Naive thymus-derived CD4-positive, alpha-beta T cell (primary cell): Measurements from ENCODE around the gene FRAS1. TPM values are rescaled to one million over a fixed set of nuclear protein-coding genes. Genes with fewer than 3 reads are reported as not detected.

Experiments used
- ATAC-seq: fragments of 150-1000 bp; cut with Tn5 transposase; 2 replicates; pipeline ENCODE4 v1.10.0; 2021; ENCODE audit warnings: mild to moderate bottlenecking, moderate library complexity
- CTCF ChIA-PET: fragments of 350-600 bp; sonication (Branson Sonifier 250); formaldehyde crosslinking; loops from one replicate; lab custom pipeline; 2021; ENCODE audit warnings: antibody characterized with exemption; lab: Charles Lee
- POLR2A ChIA-PET: fragments of 350-600 bp; sonication (Branson Sonifier 250); formaldehyde crosslinking; loops from one replicate; lab custom pipeline; 2021; ENCODE audit warnings: antibody characterized with exemption, inconsistent platforms; lab: Charles Lee
- DNase-seq, 9 donors: peaks; one replicate each; pipeline versions ENCODE4 v3.0.0 to v3.0.0-alpha.2; 2020 to 2022; ENCODE audit warnings: mixed read lengths in 1 of 9
- H3K27ac ChIP-seq: one replicate; pipeline ENCODE4 v1.7.0; 2013; ENCODE audit warnings: mild to moderate bottlenecking, low read depth, low read length, moderate library complexity
- H3K27me3 ChIP-seq, 2 donors: one replicate each; pipeline ENCODE4 v1.7.0; 2013; ENCODE audit warnings: low read length in 2 of 2, mild to moderate bottlenecking in 2 of 2, moderate library complexity in 2 of 2; ENCODE audit not compliant: control insufficient read depth in 2 of 2, insufficient read depth in 2 of 2
- H3K36me3 ChIP-seq, 3 experiments: 1 replicate in 2 of 3; 2 replicates in 1 of 3; pipeline ENCODE4 v1.7.0; 2013; ENCODE audit warnings: low read length in 3 of 3, mild to moderate bottlenecking in 3 of 3, moderate library complexity in 1 of 3; ENCODE audit not compliant: insufficient read depth in 3 of 3, control insufficient read depth in 2 of 3
- H3K4me1 ChIP-seq, 2 donors: one replicate each; pipeline ENCODE4 v1.7.0; 2013; ENCODE audit warnings: low read length in 2 of 2, mild to moderate bottlenecking in 2 of 2, moderate library complexity in 1 of 2; ENCODE audit not compliant: control insufficient read depth in 2 of 2, insufficient read depth in 2 of 2
- H3K4me3 ChIP-seq: 2 replicates; pipeline ENCODE4 v1.7.0; 2013; ENCODE audit warnings: mild to moderate bottlenecking, low read length
- H3K9me3 ChIP-seq, 3 experiments: 1 replicate in 2 of 3; 2 replicates in 1 of 3; pipeline ENCODE4 v1.7.0; 2013; ENCODE audit warnings: low read length in 3 of 3; ENCODE audit not compliant: control insufficient read depth in 2 of 3
- H3K27ac Mint-ChIP-seq, 9 donors: one replicate each; pipeline ENCODE4 v1.8.0; 2020 to 2022; ENCODE audit warnings: mixed read lengths in 9 of 9, mild to moderate bottlenecking in 8 of 9, moderate library complexity in 5 of 9, inconsistent platforms in 2 of 9
- H3K27me3 Mint-ChIP-seq, 5 donors: one replicate each; pipeline ENCODE4 v1.8.0; 2021 to 2022; ENCODE audit warnings: mixed read lengths in 5 of 5, mild to moderate bottlenecking in 1 of 5
- H3K36me3 Mint-ChIP-seq, 5 donors: one replicate each; pipeline ENCODE4 v1.8.0; 2020 to 2022; ENCODE audit warnings: mixed read lengths in 5 of 5, mild to moderate bottlenecking in 3 of 5, inconsistent platforms in 1 of 5
- H3K4me1 Mint-ChIP-seq, 7 donors: one replicate each; pipeline ENCODE4 v1.8.0; 2020 to 2022; ENCODE audit warnings: mixed read lengths in 7 of 7, mild to moderate bottlenecking in 3 of 7, inconsistent platforms in 1 of 7
- H3K4me3 Mint-ChIP-seq, 10 donors: one replicate each; pipeline ENCODE4 v1.8.0; 2020 to 2022; ENCODE audit warnings: mild to moderate bottlenecking in 10 of 10, mixed read lengths in 10 of 10, moderate library complexity in 6 of 10, inconsistent platforms in 2 of 10
- H3K9me3 Mint-ChIP-seq, 11 donors: one replicate each; pipeline ENCODE4 v1.8.0; 2020 to 2022; ENCODE audit warnings: mixed read lengths in 11 of 11, mild to moderate bottlenecking in 4 of 11, inconsistent platforms in 1 of 11, moderate library complexity in 1 of 11
- intact Hi-C, 2 donors: fragments of 100-400 bp; cut with micrococcal nuclease; formaldehyde crosslinking; loops; one replicate each; pipeline ENCODE4 v1.15.1; 2023
- polyA plus RNA-seq, 2 donors: library from polyadenylated mRNA; unstranded; fragments of 300-500 nt; fragmentation: Illumina TruSeq; gene quantifications; one replicate each; pipeline ENCODE4 v1.2.3, GENCODE V29; 2021
- total RNA-seq, 6 experiments: library from RNA in 5 of 6; stranded (reverse) in 5 of 6; gene quantifications; 1 replicate in 5 of 6; 2 replicates in 1 of 6; pipeline ENCODE4 v1.2.3 and lab custom pipeline; 2021 to 2026

FRAS1 gene
- total and polyA plus RNA-seq, 7 experiments from 2014 or later, result 0.02 TPM; not detected in 6

GRCh38 chr4:78410225-78410624 lies 353.1 kb downstream of the FRAS1 start:
- Mint-ChIP-seq H3K4me1 (no peaks in the 10 kb centered on the region), H3K4me3 (no peak overlapping the region), H3K9me3 (no peaks in the 10 kb centered on the region), H3K27me3 (peaks cover 6 to 20% (median 10%) of the 10 kb centered on the region in 5 donors), H3K36me3 (no peaks in the 10 kb centered on the region), H3K27ac (no peak overlapping the region)
- H3K4me1 ChIP-seq, result no peaks in the 10 kb centered on the region
- no peaks in the 10 kb centered on the region for H3K9me3 ChIP-seq
- intact Hi-C loops, result no loop called here
- ATAC-seq (no peak), DNase-seq (no peak)
- H3K27ac ChIP-seq, result no peak overlapping the region
- no peak overlapping the region for H3K4me3 ChIP-seq
- H3K36me3 ChIP-seq, result no peaks in the 10 kb centered on the region
- ChIA-PET POLR2A (no interaction called here), CTCF (no interaction called here)
- H3K27me3 ChIP-seq, result no peaks in the 10 kb centered on the region

GRCh38 chr4:78410676-78411075 lies 353.6 kb downstream of the FRAS1 start:
- no peaks in the 10 kb centered on the region for H3K36me3 ChIP-seq
- H3K4me1 ChIP-seq, result no peaks in the 10 kb centered on the region
- intact Hi-C loops, result no loop called here
- no peak overlapping the region for H3K4me3 Mint-ChIP-seq
- H3K27ac Mint-ChIP-seq, result no peak overlapping the region
- ATAC-seq, result no peak
- no peak for DNase-seq
- no peaks in the 10 kb centered on the region for H3K36me3 Mint-ChIP-seq
- peaks cover 6 to 20% (median 10%) of the 10 kb centered on the region in 5 donors for H3K27me3 Mint-ChIP-seq
- H3K9me3 Mint-ChIP-seq, result no peaks in the 10 kb centered on the region
- no peaks in the 10 kb centered on the region for H3K4me1 Mint-ChIP-seq
- no peak overlapping the region for H3K4me3 ChIP-seq
- ChIA-PET POLR2A (no interaction called here), CTCF (no interaction called here)
- H3K9me3 ChIP-seq, result no peaks in the 10 kb centered on the region
- no peaks in the 10 kb centered on the region for H3K27me3 ChIP-seq
- H3K27ac ChIP-seq, result no peak overlapping the region

- no peaks in the 10 kb centered on the region for H3K4me1 ChIP-seq
- ChIA-PET POLR2A (no interaction called here), CTCF (no interaction called here)
- no peaks in the 10 kb centered on the region for H3K9me3 ChIP-seq
- ATAC-seq (no peak), DNase-seq (no peak)
- Mint-ChIP-seq H3K9me3 (no peaks in the 10 kb centered on the region), H3K4me3 (no peak overlapping the region), H3K36me3 (no peaks in the 10 kb centered on the region), H3K27me3 (peaks cover 0 to 22% (median 15%) of the 10 kb centered on the region in 5 donors), H3K4me1 (no peaks in the 10 kb centered on the region), H3K27ac (no peak overlapping the region)
- H3K27me3 ChIP-seq, result no peaks in the 10 kb centered on the region
- intact Hi-C loops, result no loop called here
- no peak overlapping the region for H3K4me3 ChIP-seq
- H3K36me3 ChIP-seq, result no peaks in the 10 kb centered on the region
- H3K27ac ChIP-seq, result no peak overlapping the region
Measured at GRCh38 chr4:78414116-78414515, 357.0 kb downstream of the FRAS1 start.

- Mint-ChIP-seq H3K27me3 (peaks cover 11 to 25% (median 21%) of the 10 kb centered on the region in 5 donors), H3K9me3 (peaks cover 0 to 2% (median 0%) of the 10 kb centered on the region in 11 donors), H3K27ac (no peak overlapping the region), H3K4me1 (no peaks in the 10 kb centered on the region), H3K36me3 (no peaks in the 10 kb centered on the region), H3K4me3 (no peak overlapping the region)
- H3K27me3 ChIP-seq, result no peaks in the 10 kb centered on the region
- H3K4me3 ChIP-seq, result no peak overlapping the region
- H3K27ac ChIP-seq, result no peak overlapping the region
- no peaks in the 10 kb centered on the region for H3K4me1 ChIP-seq
- H3K36me3 ChIP-seq, result no peaks in the 10 kb centered on the region
- DNase-seq (no peak), ATAC-seq (no peak)
- intact Hi-C loops, result no loop called here
- ChIA-PET POLR2A (no interaction called here), CTCF (no interaction called here)
- no peaks in the 10 kb centered on the region for H3K9me3 ChIP-seq
Measured at GRCh38 chr4:78417603-78418002, 360.5 kb downstream of the FRAS1 start.

- ATAC-seq, result no peak
- Histone ChIP-seq H3K27me3 (no peaks in the 10 kb centered on the region), H3K36me3 (no peaks in the 10 kb centered on the region), H3K4me3 (no peak overlapping the region), H3K4me1 (no peaks in the 10 kb centered on the region), H3K27ac (no peak overlapping the region), H3K9me3 (no peaks in the 10 kb centered on the region)
- intact Hi-C loops, result no loop called here
- H3K4me1 Mint-ChIP-seq, result no peaks in the 10 kb centered on the region
- H3K36me3 Mint-ChIP-seq, result no peaks in the 10 kb centered on the region
- H3K27ac Mint-ChIP-seq, result no peak overlapping the region
- DNase-seq, result no peak
- ChIA-PET CTCF (no interaction called here), POLR2A (no interaction called here)
- H3K27me3 Mint-ChIP-seq, result peaks cover 10 to 25% (median 21%) of the 10 kb centered on the region in 5 donors
- no peak overlapping the region for H3K4me3 Mint-ChIP-seq
- peaks cover 0 to 2% (median 0%) of the 10 kb centered on the region in 11 donors for H3K9me3 Mint-ChIP-seq
Measured at GRCh38 chr4:78418406-78418805, 361.3 kb downstream of the FRAS1 start.

GRCh38 chr4:78423790-78424189 lies 366.7 kb downstream of the FRAS1 start:
- DNase-seq (no peak), ATAC-seq (no peak)
- Histone ChIP-seq H3K4me3 (no peak overlapping the region), H3K9me3 (no peaks in the 10 kb centered on the region), H3K36me3 (no peaks in the 10 kb centered on the region), H3K4me1 (no peaks in the 10 kb centered on the region), H3K27ac (no peak overlapping the region), H3K27me3 (no peaks in the 10 kb centered on the region)
- ChIA-PET POLR2A (no interaction called here), CTCF (no interaction called here)
- no peaks in the 10 kb centered on the region for H3K4me1 Mint-ChIP-seq
- intact Hi-C loops, result no loop called here
- H3K36me3 Mint-ChIP-seq, result no peaks in the 10 kb centered on the region
- H3K4me3 Mint-ChIP-seq, result no peak overlapping the region
- peaks cover 8 to 24% (median 18%) of the 10 kb centered on the region in 5 donors for H3K27me3 Mint-ChIP-seq
- no peak overlapping the region for H3K27ac Mint-ChIP-seq
- H3K9me3 Mint-ChIP-seq, result peaks cover 0 to 2% (median 0%) of the 10 kb centered on the region in 11 donors

GRCh38 chr4:78424461-78424860 lies 367.3 kb downstream of the FRAS1 start:
- H3K4me3 Mint-ChIP-seq, result no peak overlapping the region
- ChIA-PET POLR2A (no interaction called here), CTCF (interaction anchor here (0.5 kb wide), 1 partner anchor 997 kb away, joined by 3 read pairs; no protein-coding TSS in a partner anchor)
- H3K36me3 ChIP-seq, result no peaks in the 10 kb centered on the region
- no peaks in the 10 kb centered on the region for H3K27me3 ChIP-seq
- no peaks in the 10 kb centered on the region for H3K4me1 Mint-ChIP-seq
- H3K4me3 ChIP-seq, result no peak overlapping the region
- no peaks in the 10 kb centered on the region for H3K9me3 ChIP-seq
- DNase-seq (no peak), ATAC-seq (no peak)
- H3K27ac ChIP-seq, result no peak overlapping the region
- intact Hi-C loops, result no loop called here
- H3K4me1 ChIP-seq, result no peaks in the 10 kb centered on the region
- no peaks in the 10 kb centered on the region for H3K36me3 Mint-ChIP-seq
- H3K27ac Mint-ChIP-seq, result no peak overlapping the region
- H3K9me3 Mint-ChIP-seq, result peaks cover 0 to 2% (median 0%) of the 10 kb centered on the region in 11 donors
- H3K27me3 Mint-ChIP-seq, result peaks cover 8 to 24% (median 17%) of the 10 kb centered on the region in 5 donors
